ENCODE data around the gene LRP4.
"Not testable (repeated sequence)": the region's sequence is repeated elsewhere in the genome, so short reads cannot be mapped to it uniquely, and the experiment has no call there.

LRP4 gene, protein sequence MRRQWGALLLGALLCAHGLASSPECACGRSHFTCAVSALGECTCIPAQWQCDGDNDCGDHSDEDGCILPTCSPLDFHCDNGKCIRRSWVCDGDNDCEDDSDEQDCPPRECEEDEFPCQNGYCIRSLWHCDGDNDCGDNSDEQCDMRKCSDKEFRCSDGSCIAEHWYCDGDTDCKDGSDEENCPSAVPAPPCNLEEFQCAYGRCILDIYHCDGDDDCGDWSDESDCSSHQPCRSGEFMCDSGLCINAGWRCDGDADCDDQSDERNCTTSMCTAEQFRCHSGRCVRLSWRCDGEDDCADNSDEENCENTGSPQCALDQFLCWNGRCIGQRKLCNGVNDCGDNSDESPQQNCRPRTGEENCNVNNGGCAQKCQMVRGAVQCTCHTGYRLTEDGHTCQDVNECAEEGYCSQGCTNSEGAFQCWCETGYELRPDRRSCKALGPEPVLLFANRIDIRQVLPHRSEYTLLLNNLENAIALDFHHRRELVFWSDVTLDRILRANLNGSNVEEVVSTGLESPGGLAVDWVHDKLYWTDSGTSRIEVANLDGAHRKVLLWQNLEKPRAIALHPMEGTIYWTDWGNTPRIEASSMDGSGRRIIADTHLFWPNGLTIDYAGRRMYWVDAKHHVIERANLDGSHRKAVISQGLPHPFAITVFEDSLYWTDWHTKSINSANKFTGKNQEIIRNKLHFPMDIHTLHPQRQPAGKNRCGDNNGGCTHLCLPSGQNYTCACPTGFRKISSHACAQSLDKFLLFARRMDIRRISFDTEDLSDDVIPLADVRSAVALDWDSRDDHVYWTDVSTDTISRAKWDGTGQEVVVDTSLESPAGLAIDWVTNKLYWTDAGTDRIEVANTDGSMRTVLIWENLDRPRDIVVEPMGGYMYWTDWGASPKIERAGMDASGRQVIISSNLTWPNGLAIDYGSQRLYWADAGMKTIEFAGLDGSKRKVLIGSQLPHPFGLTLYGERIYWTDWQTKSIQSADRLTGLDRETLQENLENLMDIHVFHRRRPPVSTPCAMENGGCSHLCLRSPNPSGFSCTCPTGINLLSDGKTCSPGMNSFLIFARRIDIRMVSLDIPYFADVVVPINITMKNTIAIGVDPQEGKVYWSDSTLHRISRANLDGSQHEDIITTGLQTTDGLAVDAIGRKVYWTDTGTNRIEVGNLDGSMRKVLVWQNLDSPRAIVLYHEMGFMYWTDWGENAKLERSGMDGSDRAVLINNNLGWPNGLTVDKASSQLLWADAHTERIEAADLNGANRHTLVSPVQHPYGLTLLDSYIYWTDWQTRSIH (N-terminal part only)

GRCh38 chr11:46918083-46918787 is at the start of gene LRP4:
Gene LRP4, minus strand, starts transcription at chr11:46918550. Its CDS starts 171 bp downstream, at chr11:46918379.
- peak; percentile 82 for DNase-seq (ENCODE audit: low spot score)

DNA sequence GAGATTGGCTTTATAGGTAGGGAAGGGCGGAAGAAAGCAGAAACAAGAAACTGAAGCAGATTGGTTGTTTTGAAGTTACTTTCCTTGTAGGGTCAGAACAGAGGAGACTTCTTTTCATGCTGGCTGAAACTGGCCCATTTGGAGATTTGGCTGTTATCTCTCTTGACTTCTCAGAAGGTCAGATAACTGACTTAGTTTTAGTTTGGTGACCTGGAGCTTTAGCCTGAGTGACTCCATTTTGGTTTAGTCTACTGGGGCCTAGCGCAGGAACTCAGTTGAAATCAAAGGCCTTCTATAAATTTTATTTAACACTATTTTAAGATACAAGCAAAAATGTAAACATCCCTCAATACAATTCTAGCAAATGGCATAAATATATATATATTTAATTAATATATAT is 49.6 kb upstream of the LRP4 start:
- no peak for DNase-seq (ENCODE audit: low spot score)

GRCh38 chr11:46966773-46967172 is 48.4 kb upstream of the LRP4 start:
- no peak for DNase-seq (ENCODE audit: low spot score)

DNA sequence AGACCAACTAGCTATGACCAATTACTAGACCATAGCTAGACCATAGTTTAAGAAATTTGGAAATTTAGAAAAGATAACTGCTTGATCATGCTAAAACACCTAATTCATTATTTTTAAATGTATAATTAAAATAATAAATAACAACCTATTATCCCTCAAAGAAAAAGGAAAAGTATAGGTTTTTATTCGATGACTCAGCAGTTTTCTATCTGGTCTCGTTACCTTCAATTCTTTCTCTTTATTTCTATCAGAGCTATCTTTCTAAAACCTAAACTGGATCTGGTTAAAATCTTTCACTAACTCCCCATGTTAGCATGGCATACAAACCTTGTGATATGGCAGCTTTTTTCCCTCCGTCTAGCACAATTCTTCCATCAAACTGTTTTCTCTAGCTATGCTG is 45.5 kb upstream of the LRP4 start:
- DNase-seq (ENCODE audit: low spot score), result no peak

DNA sequence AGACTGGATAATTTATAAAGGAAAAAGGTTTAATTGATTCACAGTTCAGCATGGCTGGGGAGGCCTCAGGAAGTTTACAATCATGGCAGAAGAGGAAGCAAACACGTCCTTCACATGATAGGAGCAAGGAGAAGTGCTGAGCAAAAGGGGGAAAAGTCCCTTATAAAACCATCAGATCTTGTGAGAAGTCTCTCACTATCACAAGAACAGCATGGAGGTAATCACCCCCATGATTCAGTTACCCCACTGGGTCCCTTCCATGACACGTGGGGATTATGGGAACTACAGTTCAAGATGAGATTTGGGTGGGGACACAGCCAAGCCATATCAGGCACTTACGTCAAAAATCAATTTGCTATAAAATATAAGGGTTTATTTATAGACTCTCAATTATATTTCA is 43.5 kb upstream of the LRP4 start:
- DNase-seq (ENCODE audit: low spot score), result not testable (repeated sequence)

DNA sequence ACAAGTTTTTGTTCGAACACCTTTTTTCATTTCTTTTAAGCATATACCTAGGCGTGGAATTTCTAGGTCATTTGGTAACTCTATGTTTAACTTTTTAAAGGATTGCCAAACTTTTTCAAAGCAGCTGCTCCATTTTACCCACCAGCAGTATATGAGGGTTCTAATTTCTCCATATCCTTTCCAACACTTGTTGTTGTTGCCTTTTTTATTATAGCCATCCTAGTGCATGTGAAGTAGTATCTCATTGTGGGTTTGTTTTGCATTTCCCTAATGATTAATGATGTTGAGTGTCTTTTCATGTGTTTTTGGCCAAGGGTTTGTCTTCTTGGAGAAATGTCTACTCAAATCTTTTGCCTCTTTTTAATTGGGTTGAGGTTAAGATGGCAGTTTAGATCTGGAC is 42.7 kb upstream of the LRP4 start:
- DNase-seq (ENCODE audit: low spot score), result no peak

GRCh38 chr11:46958777-46959176 is 40.4 kb upstream of the LRP4 start:
- no peak for DNase-seq (ENCODE audit: low spot score)

DNA sequence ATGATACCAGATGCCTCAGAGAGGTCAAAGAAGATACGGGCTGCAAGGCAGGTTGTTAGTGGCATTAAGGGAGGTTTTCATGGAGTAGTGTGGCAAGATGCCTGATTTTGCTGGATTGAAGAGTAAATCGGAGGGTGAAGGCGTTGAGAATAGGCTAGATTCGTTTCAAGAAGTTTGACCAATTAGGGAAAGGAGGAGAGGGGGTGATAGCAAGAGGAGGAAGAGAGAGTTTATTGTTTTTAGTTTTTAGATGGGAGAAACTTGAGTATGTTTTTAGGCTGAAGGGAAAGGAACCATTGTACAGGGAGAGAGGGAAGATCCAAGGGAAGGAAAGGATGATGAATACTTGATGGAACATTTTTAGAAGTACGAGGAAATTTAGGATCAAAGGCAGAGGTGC is 34.7 kb upstream of the LRP4 start:
- no peak for DNase-seq (ENCODE audit: low spot score)

DNA sequence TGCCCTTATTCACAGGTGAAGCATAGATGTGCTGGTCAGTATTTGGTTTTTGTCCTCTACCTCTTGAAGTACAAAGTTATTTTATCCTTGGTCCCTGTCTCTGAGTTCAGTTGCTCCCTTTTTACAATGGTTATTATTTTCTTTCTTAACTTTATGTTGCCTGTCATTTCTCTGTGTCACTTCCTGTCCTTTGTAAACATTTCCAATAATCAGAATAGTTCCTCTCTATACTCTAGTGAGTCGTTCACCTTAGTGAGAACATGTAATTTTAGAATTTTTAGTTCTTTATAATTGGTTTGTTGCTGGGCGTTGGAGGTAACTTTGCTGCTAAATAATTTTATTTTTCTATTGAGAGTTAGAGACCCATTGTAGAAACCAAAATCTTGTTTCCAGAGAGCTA is 34.2 kb upstream of the LRP4 start:
- DNase-seq (ENCODE audit: low spot score), result no peak

- DNase-seq (ENCODE audit: low spot score), result no peak
Observed at GRCh38 chr11:46951864-46952263, 33.5 kb upstream of the LRP4 start.

- DNase-seq (ENCODE audit: low spot score), result no peak
Observed at GRCh38 chr11:46949297-46949696, 30.9 kb upstream of the LRP4 start.

DNA sequence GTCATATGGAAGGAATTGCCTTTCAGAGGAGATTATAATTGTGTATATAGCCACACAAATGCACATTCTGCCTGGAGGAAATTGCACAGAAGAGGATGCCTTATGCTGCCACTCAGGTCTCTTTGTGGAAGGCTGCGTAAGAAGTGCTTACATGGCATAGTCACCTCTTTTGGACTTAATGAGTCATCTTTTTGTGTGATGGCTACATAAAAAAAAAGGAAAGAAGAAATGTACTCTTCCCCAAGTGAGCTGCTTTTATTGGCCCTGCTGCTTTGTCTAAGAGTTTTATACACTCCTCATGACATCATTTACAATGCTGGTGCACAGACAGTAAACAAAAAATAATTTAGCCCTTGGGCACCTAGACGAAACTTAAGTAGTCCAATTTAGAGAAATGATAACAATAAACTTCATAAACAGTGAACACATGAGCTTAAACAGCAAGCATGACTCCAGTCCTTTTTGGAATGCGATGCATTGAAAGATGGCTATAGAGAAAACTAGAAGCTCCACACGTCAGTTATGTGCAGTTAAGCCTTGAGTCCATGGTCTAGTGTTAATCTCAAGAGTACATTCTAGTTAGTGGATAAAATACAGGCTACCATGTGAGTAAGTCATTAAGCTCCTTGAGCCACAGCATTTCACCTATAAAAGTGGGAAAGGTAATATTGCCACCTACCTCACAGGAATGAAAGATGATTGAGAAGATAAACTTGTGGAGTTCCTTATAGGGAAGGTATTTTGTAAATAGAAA is 30.2 kb upstream of the LRP4 start:
- DNase-seq (ENCODE audit: low spot score), result no peak

GRCh38 chr11:46947399-46948077 is 29.2 kb upstream of the LRP4 start:
- no peak for DNase-seq (ENCODE audit: low spot score)

DNA sequence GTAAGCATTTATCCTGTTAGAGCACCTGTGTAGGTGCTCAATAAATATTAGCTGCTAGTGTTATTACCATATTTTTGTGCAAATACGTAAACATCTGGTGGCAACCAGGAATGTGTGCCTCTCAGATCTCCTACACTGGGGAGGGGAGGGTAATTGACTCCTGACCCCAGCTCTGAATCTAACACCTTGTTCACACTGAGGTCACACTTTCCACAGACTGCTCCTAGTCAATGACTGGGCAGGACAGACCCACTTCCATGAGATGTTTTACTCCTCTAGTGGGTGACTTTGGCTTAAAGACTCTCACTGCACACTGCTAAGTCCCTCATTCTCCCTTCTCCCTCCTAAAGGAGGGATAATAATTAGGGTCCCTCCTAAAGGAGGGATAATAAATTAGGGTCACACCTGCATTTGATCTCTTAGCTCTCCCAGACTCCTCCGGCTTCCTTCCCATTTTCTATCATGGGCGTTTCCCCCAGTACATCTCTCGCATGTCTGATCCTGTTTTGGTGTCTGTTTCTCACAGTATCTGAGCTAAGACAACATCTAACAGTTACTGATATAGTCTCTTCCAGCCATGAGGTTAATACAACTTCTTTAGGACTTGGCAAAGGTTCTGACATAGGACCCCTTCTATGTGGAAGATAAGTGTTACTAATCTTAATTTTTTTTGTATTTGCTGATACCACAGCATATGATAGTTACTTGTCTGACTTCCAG is 26.2 kb upstream of the LRP4 start:
- no peak for DNase-seq (ENCODE audit: low spot score)

DNA sequence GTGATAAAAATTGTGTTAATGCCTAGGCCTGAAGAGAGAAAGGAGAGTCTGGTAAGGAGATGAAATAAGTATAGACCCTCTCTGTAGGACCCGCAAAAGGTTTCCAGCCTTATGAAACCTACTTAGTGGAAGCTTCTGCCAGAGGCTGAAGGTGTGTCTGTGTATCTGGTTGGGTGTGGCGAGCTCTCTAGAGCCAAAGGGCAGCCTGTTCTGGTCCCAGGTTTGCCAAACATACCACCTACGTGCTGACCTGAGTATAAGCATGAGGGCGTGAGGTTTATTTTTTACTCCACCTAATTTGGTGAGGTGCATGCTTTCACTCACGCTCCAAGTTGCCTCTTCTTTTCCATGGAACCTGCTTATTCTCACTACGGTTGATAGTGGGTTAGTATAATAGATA is 23.8 kb upstream of the LRP4 start:
- no peak for DNase-seq (ENCODE audit: low spot score)

GRCh38 chr11:46936138-46937110 is 18.1 kb upstream of the LRP4 start, which contains the start of gene CSTPP1:
Gene CSTPP1, plus strand, starts transcription at chr11:46936761. Its CDS starts 45 bp downstream, at chr11:46936806.
- peak; percentile 95 for DNase-seq (ENCODE audit: low spot score)

DNA sequence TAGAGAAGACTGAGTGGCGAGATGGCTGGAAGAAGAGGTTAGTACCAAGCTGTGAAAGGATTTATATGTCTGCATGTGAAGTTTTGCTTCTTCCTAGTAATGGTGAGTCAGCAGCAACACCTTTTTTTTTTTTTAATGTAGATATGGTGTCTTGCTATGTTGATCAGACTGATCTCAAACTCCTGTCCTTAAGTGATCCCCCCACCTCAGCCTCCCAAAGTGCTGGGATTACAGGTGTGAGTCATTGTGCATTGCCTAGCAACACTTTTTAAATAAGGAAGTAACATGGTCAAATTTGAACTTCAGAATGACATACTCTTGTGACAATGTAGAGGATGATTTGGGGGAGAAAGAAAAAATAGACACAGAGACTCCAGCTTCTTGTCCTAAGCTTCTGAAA is 11.7 kb upstream of the LRP4 start:
- no peak for DNase-seq (ENCODE audit: low spot score)

DNA sequence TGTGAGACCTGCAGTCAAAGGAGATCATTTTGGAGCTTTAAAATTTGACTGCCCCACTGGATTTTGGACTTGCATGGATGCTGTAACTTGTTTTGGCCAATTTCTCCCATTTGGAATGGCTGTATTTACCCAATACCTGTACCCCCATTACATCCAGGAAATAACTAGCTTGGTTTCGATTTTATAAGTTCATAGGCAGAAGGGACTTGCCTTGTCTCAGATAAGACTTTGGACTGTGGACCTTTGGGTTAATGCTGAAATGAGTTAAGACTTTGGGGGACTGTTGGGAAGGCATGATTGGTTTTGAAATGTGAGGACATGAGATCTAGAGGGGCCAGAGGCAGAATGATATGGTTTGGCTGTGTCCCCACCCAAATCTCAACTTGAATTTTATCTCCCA is 10.4 kb upstream of the LRP4 start:
- DNase-seq (ENCODE audit: low spot score), result not testable (repeated sequence)

Data from ecto neural progenitor cell (in vitro differentiated cells).